Activated CD8-positive, alpha-beta memory T cell treated with anti-CD3 and anti-CD28 coated beads, Interleukin-2, amount 50 U/mL, for 48 hours (primary cell): ENCODE measurements around the gene ADAMTS7.

ENCODE experiments used
- DNase-seq: peaks from one replicate; pipeline ENCODE4 v3.0.0-alpha.2; 2020

Gene ADAMTS7

DNA sequence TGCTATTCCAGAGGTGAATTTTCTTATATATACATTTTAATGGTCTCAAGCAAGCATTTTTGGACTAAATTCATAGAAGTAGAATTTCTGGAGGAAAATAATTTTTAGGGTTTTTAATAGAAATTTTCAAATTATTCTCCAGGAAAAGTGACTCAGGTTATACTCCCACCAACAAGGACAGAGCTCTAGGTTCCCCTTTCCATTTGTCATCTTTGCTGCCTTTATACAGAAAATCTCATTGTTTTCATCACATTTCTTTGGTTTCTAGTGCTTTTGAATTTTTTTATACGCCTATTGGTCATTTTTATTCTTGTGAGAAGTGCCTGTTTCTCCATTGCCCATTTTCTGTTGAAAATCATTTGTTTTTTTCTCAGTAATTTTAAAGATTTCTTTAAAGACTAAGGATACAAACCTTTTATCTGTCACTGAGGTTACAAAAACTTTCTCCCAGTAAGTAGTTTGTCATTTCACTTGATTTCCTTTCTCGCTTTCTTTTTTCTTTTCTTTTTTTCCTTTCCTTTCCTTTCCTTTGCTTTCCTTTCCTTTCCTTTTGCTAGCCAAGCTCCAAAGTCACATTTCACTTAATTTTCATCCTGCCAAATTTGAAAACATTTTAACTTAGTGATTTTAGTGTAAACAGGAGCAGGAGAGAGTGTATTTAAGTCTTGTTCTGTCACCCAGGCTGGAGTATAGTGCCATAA, 93.2 kb downstream of the ADAMTS7 start:
- DNase-seq, result no peak

- no peak for DNase-seq
Measured at GRCh38 chr15:78716651-78717050, 94.6 kb downstream of the ADAMTS7 start.

DNA sequence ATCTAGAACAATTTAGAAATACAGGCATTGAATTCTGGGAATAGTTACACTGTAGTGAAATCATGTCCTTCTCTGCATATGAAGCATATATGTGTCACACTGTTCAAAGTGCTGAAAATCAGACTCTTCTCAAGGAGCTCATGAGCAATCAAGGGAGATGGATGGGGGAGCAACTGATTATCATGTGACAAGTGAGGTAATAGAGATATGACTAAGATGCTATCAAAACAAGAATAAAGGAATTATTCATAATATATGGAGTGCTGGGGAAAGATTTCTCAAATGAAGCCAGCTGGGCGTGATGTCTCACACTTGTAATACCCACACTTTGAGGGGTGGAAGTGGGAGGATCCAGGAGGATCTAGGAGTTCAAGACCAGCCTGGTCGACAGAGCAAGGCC, 95.3 kb downstream of the ADAMTS7 start:
- no peak for DNase-seq

GRCh38 chr15:78715434-78715833, 95.8 kb downstream of the ADAMTS7 start:
- no peak for DNase-seq

- no peak for DNase-seq
Measured at GRCh38 chr15:78714890-78715289, 96.4 kb downstream of the ADAMTS7 start.

- peak; percentile 23 for DNase-seq
Measured at GRCh38 chr15:78712797-78713515, 98.3 kb downstream of the ADAMTS7 start.

DNA sequence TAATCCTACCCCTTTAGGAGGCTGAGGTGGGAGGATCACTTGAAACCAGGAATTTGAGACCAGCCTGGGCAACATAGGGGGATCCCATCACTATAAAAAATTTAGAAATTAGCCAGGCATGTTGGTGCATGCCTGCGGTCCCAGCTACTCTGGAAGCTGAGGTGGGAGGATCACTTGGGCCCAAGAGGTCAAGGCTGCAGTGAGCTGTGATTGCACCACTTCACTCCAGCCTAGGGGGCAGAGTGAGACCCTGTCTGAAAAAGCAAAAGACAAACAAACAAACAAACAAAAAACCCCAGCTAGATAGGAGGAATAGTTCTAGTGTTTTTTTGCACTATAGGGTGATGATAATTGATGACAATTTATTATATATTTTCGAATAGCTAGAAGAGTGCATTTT, 99.6 kb downstream of the ADAMTS7 start:
- no peak for DNase-seq

DNA sequence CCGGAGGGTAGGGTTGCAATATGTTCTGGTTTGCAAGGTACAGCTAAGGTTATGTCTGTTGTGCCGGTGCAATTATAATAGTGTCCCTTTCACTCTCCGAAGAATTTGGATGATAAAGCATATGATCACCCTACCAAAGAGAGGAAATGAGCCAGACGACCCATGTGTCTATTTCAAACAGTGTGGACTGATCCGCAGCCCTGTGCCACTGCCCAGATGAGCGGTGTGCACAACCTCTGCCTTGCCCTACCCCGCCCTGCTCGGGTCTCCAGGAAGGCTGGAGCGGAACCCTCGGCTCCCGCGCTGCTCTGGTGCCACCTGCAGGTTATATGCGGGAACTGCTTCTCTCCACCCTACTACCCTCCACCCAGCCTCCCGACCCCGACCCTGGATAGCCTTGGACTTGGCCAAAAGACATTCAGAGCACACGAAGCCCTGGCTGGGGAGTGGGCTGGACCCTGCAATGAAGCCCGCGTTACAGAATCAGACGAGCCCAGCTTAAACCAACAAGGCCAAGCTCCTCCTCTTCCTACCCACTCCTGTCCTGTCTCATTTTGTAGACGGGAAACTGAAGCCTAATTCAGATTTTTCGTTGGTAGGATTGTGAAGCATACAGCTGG, 101.9 kb downstream of the ADAMTS7 start:
- peak; percentile 90 for DNase-seq
